Sigmoid colon (tissue), 4 donors: ENCODE measurements around the gene CCIN.

Experiments
- EP300 ChIP-seq, 4 donors: sonication (generic); formaldehyde crosslinking; IDR thresholded peaks; one replicate each; pipeline ENCODE4 v1.6.1; 2017; ENCODE audit warnings: antibody characterized with exemption in 4 of 4
- POLR2A ChIP-seq, 2 donors: fragments of 450-650 bp; IDR thresholded peaks; one replicate each; pipeline ENCODE4 v1.6.1; 2016; ENCODE audit warnings: antibody characterized with exemption in 2 of 2, mild to moderate bottlenecking in 2 of 2, moderate library complexity in 2 of 2
- POLR2AphosphoS5 ChIP-seq, 4 donors: sonication (generic); formaldehyde crosslinking; IDR thresholded peaks; one replicate each; pipeline ENCODE4 v1.6.1; 2017; ENCODE audit warnings: antibody characterized with exemption in 4 of 4
- TF ChIP-seq, protein P1 (sequence below), 4 experiments: fragments of 450-650 bp in 3 of 4; fragments of 200-600 bp in 1 of 4; IDR thresholded peaks; one replicate each; pipeline ENCODE4 v1.5.1; 2016 to 2019; ENCODE audit warnings: antibody characterized with exemption in 4 of 4, mild to moderate bottlenecking in 3 of 4, moderate library complexity in 2 of 4

GRCh38 chr9:36164989-36165388, 4.2 kb upstream of the CCIN start:
- no peak for TF ChIP-seq POLR2A (IDR thresholded peaks at IDR 0.05)
- TF ChIP-seq, protein P1, sequence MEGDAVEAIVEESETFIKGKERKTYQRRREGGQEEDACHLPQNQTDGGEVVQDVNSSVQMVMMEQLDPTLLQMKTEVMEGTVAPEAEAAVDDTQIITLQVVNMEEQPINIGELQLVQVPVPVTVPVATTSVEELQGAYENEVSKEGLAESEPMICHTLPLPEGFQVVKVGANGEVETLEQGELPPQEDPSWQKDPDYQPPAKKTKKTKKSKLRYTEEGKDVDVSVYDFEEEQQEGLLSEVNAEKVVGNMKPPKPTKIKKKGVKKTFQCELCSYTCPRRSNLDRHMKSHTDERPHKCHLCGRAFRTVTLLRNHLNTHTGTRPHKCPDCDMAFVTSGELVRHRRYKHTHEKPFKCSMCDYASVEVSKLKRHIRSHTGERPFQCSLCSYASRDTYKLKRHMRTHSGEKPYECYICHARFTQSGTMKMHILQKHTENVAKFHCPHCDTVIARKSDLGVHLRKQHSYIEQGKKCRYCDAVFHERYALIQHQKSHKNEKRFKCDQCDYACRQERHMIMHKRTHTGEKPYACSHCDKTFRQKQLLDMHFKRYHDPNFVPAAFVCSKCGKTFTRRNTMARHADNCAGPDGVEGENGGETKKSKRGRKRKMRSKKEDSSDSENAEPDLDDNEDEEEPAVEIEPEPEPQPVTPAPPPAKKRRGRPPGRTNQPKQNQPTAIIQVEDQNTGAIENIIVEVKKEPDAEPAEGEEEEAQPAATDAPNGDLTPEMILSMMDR (IDR thresholded peaks at IDR 0.05), result no peak
- no peak for TF ChIP-seq POLR2AphosphoS5 (IDR thresholded peaks at IDR 0.05)
- TF ChIP-seq EP300 (IDR thresholded peaks at IDR 0.05), result no peak
